ENCODE data around the gene ZDHHC18. TPM values are rescaled to one million over a fixed set of nuclear protein-coding genes. Genes with fewer than 3 reads are reported as not detected.

Gene ZDHHC18
- polyA plus RNA-seq, 3 donors, result 3.1 to 46.6 (median 6.0) TPM

GRCh38 chr1:26791148-26791547 lies 35.3 kb upstream of the ZDHHC18 start:
- intact Hi-C loops (cut with micrococcal nuclease), result no loop called here
- DNase-seq, result no peak
- H3K27me3 Mint-ChIP-seq (ENCODE audit: low read depth in 3 of 3), result peaks cover 0 to 2% (median 0%) of the 10 kb centered on the region in 3 donors
- Histone ChIP-seq H3K4me3 (replicated peaks in 1 of 3; ENCODE audit: low read depth in 2 of 3, low read length in 3 of 3) (no peak overlapping the region), H3K4me1 (ENCODE audit: control insufficient read depth in 1 of 2, insufficient read depth in 2 of 2, low read length in 2 of 2) (peaks cover 19 to 27% of the 10 kb centered on the region in 2 donors), H3K27me3 (ENCODE audit: control insufficient read depth in 2 of 2, insufficient read depth in 2 of 2, low read length in 2 of 2) (no peaks in the 10 kb centered on the region), H3K36me3 (replicated peaks in 1 of 2; ENCODE audit: control insufficient read depth in 1 of 2, insufficient read depth in 2 of 2, low read length in 2 of 2) (peaks cover 17 to 41% of the 10 kb centered on the region in 2 donors), H3K9me3 (replicated peaks in 1 of 2; ENCODE audit: control insufficient read depth in 1 of 2, insufficient read depth in 1 of 2, low read length in 2 of 2) (no peaks in the 10 kb centered on the region), H4K20me1 (ENCODE audit: insufficient read depth, low read length) (no peaks in the 10 kb centered on the region), H3K9ac (ENCODE audit: insufficient read depth, low read length, poor library complexity, severe bottlenecking) (no peak overlapping the region), H3K27ac (ENCODE audit: low read depth in 1 of 2, low read length in 2 of 2) (no peak overlapping the region), H2AFZ (ENCODE audit: insufficient read depth, low read depth, low read length, poor library complexity, severe bottlenecking) (no peak overlapping the region), H3K4me2 (replicated peaks; ENCODE audit: extremely low read depth, low read length, poor library complexity, severe bottlenecking) (no peak overlapping the region), H3K79me2 (ENCODE audit: insufficient read depth, low read length) (peaks cover 21% of the 10 kb centered on the region)
- peaks cover 26 to 31% of the 10 kb centered on the region in 2 donors for H3K36me3 Mint-ChIP-seq
- H3K4me1 Mint-ChIP-seq, result peaks cover 31% of the 10 kb centered on the region
- TF ChIP-seq CTCF (IDR thresholded peaks at IDR 0.05), result no peak
- H3K27ac Mint-ChIP-seq, result no peak overlapping the region
- no peak overlapping the region for H3K4me3 Mint-ChIP-seq
- peaks cover 0 to 4% (median 0%) of the 10 kb centered on the region in 7 donors for H3K9me3 Mint-ChIP-seq
- 40% methylated on average over 2 of the region's 6 CpGs for whole genome bisulfite sequencing (ENCODE audit: insufficient coverage)

DNA sequence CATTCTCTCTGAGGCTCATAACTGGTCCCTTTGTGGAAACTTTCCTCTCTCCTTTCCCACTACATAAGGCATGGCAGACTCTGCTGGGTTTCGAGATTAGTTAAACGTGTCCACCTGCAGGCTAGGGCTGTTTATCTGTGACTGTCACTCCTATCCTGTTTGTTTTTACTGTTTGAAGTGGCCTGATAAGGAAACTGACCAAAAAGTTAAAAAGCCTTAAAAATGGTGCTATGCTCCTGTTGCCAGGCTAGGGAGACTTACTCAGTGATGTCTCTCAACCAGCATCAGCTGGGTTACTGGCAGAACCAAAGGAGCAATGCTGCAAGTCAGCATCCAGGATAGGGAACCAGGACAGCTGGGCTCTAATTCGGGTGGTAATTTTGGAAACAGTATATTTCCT lies 34.9 kb upstream of the ZDHHC18 start:
- Mint-ChIP-seq H3K4me1 (peaks cover 26% of the 10 kb centered on the region), H3K4me3 (no peak overlapping the region), H3K27ac (no peak overlapping the region), H3K9me3 (peaks cover 0 to 4% (median 0%) of the 10 kb centered on the region in 7 donors), H3K27me3 (ENCODE audit: low read depth in 3 of 3) (peaks cover 0 to 2% (median 0%) of the 10 kb centered on the region in 3 donors), H3K36me3 (peaks cover 31 to 36% of the 10 kb centered on the region in 2 donors)
- TF ChIP-seq CTCF (IDR thresholded peaks at IDR 0.05), result no peak
- 100% methylated on average over 2 of the region's 3 CpGs for WGBS (ENCODE audit: insufficient coverage)
- H3K4me2 ChIP-seq (replicated peaks; ENCODE audit: extremely low read depth, low read length, poor library complexity, severe bottlenecking), result no peak overlapping the region
- no peaks in the 10 kb centered on the region for H4K20me1 ChIP-seq (ENCODE audit: insufficient read depth, low read length)
- H3K9me3 ChIP-seq (replicated peaks in 1 of 2; ENCODE audit: control insufficient read depth in 1 of 2, insufficient read depth in 1 of 2, low read length in 2 of 2), result no peaks in the 10 kb centered on the region
- peaks cover 21% of the 10 kb centered on the region for H3K79me2 ChIP-seq (ENCODE audit: insufficient read depth, low read length)
- H3K27ac ChIP-seq (ENCODE audit: low read depth in 1 of 2, low read length in 2 of 2), result no peak overlapping the region
- no peak overlapping the region for H2AFZ ChIP-seq (ENCODE audit: insufficient read depth, low read depth, low read length, poor library complexity, severe bottlenecking)
- intact Hi-C loops (cut with micrococcal nuclease), result no loop called here
- H3K27me3 ChIP-seq (ENCODE audit: control insufficient read depth in 2 of 2, insufficient read depth in 2 of 2, low read length in 2 of 2), result no peaks in the 10 kb centered on the region
- H3K4me3 ChIP-seq (replicated peaks in 1 of 3; ENCODE audit: low read depth in 2 of 3, low read length in 3 of 3), result no peak overlapping the region
- no peak overlapping the region for H3K9ac ChIP-seq (ENCODE audit: insufficient read depth, low read length, poor library complexity, severe bottlenecking)
- H3K4me1 ChIP-seq (ENCODE audit: control insufficient read depth in 1 of 2, insufficient read depth in 2 of 2, low read length in 2 of 2), result peaks cover 14 to 22% of the 10 kb centered on the region in 2 donors
- DNase-seq, result no peak
- peaks cover 20 to 46% of the 10 kb centered on the region in 2 donors for H3K36me3 ChIP-seq (replicated peaks in 1 of 2; ENCODE audit: control insufficient read depth in 1 of 2, insufficient read depth in 2 of 2, low read length in 2 of 2)

All from CD14-positive monocyte (primary cell).